ENCODE results near the gene RTL10.

GRCh38 chr22:19818324-19819207 is 36.1 kb downstream of the RTL10 start:
- TF ChIP-seq CTCF (IDR thresholded peaks at IDR 0.05) (no peak), ATF2 (CRISPR knock-in tag; IDR thresholded peaks at IDR 0.05; ENCODE audit: borderline replicate concordance, low read depth) (no peak), PRDM15 (CRISPR knock-in tag; IDR thresholded peaks at IDR 0.05) (no peak), CREB1 (CRISPR knock-in tag; IDR thresholded peaks at IDR 0.05) (no peak), RORB (CRISPR knock-in tag; IDR thresholded peaks at IDR 0.05) (no peak), EMX1 (CRISPR knock-in tag; IDR thresholded peaks at IDR 0.05) (no peak), JUN (CRISPR knock-in tag; IDR thresholded peaks at IDR 0.05) (no peak), MAX (CRISPR knock-in tag; IDR thresholded peaks at IDR 0.05) (no peak), KAT7 (CRISPR knock-in tag; IDR thresholded peaks at IDR 0.05; ENCODE audit: borderline replicate concordance) (no peak)
